ENCODE measurements around the gene SH3YL1. TPM values are rescaled to one million over a fixed set of nuclear protein-coding genes. Genes with fewer than 3 reads are reported as not detected.
A peak's percentile ranks its signal among the peaks of the same experiment; 100 is the strongest.

The SH3YL1 gene
- polyA plus RNA-seq, 1 of the 3 experiments (the other 2 are of a cell fraction): 22.7 TPM

- Histone ChIP-seq H3K79me2 (ENCODE audit: insufficient read depth) (no peaks in the 10 kb centered on the region), H3K4me1 (ENCODE audit: control insufficient read depth in 1 of 2, insufficient read depth in 2 of 2, low read depth in 1 of 2, low read length in 1 of 2) (no peaks in the 10 kb centered on the region; a peak in 1 of 4 replicates), H3K9me3 (no peaks in the 10 kb centered on the region), H3K27me3 (ENCODE audit: insufficient read depth) (no peaks in the 10 kb centered on the region), H3K4me3 (ENCODE audit: low read depth in 2 of 2, low read length in 1 of 2) (no peak overlapping the region), H2AFZ (ENCODE audit: low read depth) (no peak overlapping the region), H3K4me2 (no peak overlapping the region), H3F3A (replicated peaks; ENCODE audit: insufficient read depth) (no peaks in the 10 kb centered on the region), H3K27ac (ENCODE audit: low read depth in 2 of 2, low read length in 1 of 2) (no peak overlapping the region), H3K36me3 (replicated peaks in 1 of 2; ENCODE audit: control insufficient read depth in 1 of 2, insufficient read depth in 2 of 2, low read length in 1 of 2) (peaks cover 9 to 12% of the 10 kb centered on the region in 2 experiments), H3K9ac (no peak overlapping the region), H4K20me1 (ENCODE audit: insufficient read depth) (no peaks in the 10 kb centered on the region), H3K9me2 (no peaks in the 10 kb centered on the region)
- ChIA-PET POLR2A (no interaction called here), CTCF (interaction anchor here (1.0 kb wide), 1 partner anchor 20 kb away, joined by 3 read pairs; no protein-coding TSS in a partner anchor)
- 67% methylated on average over 40 of the region's 43 CpGs for WGBS (ENCODE audit: low lambda C conversion rate)
- TF ChIP-seq RXRA (IDR thresholded peaks at IDR 0.05; ENCODE audit: borderline replicate concordance, low read depth) (no peak), NRF1 (IDR thresholded peaks at IDR 0.05; ENCODE audit: low read depth, low read length) (no peak), MAX (IDR thresholded peaks at IDR 0.05; ENCODE audit: low read depth) (no peak), REST (IDR thresholded peaks at IDR 0.05; ENCODE audit: low read depth, low read length) (no peak), GATA2 (CRISPR knock-in tag; IDR thresholded peaks at IDR 0.05) (no peak), ELF1 (IDR thresholded peaks at IDR 0.05) (no peak), FOXM1 (IDR thresholded peaks at IDR 0.05; ENCODE audit: low read depth) (no peak), FOSL2 (IDR thresholded peaks at IDR 0.05; ENCODE audit: borderline replicate concordance, low read depth) (no peak), POLR2AphosphoS5 (IDR thresholded peaks at IDR 0.05; ENCODE audit: low read depth, low read length) (no peak), SMC3 (IDR thresholded peaks at IDR 0.05; ENCODE audit: low read depth, low read length) (no peak)
- DNase-seq: peak; percentile 50
Observed at GRCh38 chr2:213932-214693, 49.7 kb downstream of the SH3YL1 start.

- 19% methylated on average over 5 of the region's 5 CpGs for WGBS (ENCODE audit: low lambda C conversion rate)
- Histone ChIP-seq H3K9me2 (no peaks in the 10 kb centered on the region), H3K79me2 (ENCODE audit: insufficient read depth) (no peaks in the 10 kb centered on the region), H4K20me1 (ENCODE audit: insufficient read depth) (no peaks in the 10 kb centered on the region), H3K27me3 (ENCODE audit: insufficient read depth) (no peaks in the 10 kb centered on the region), H3K4me2 (no peak overlapping the region), H3K36me3 (replicated peaks in 1 of 2; ENCODE audit: control insufficient read depth in 1 of 2, insufficient read depth in 2 of 2, low read length in 1 of 2) (no peaks in the 10 kb centered on the region), H3K27ac (ENCODE audit: low read depth in 2 of 2, low read length in 1 of 2) (no peak overlapping the region), H3K9me3 (no peaks in the 10 kb centered on the region), H3K4me1 (ENCODE audit: control insufficient read depth in 1 of 2, insufficient read depth in 2 of 2, low read depth in 1 of 2, low read length in 1 of 2) (no peaks in the 10 kb centered on the region; a peak in 1 of 4 replicates), H3K4me3 (ENCODE audit: low read depth in 2 of 2, low read length in 1 of 2) (no peak overlapping the region), H3K9ac (no peak overlapping the region), H2AFZ (ENCODE audit: low read depth) (no peak overlapping the region), H3F3A (replicated peaks; ENCODE audit: insufficient read depth) (no peaks in the 10 kb centered on the region)
- DNase-seq: no peak
- ChIA-PET CTCF (interaction anchor here (1.7 kb wide), 1 partner anchor 17 kb away, joined by 3 read pairs; no protein-coding TSS in a partner anchor), POLR2A (no interaction called here)
- no peak for TF ChIP-seq GATA2 (CRISPR knock-in tag; IDR thresholded peaks at IDR 0.05)
- no peak for TF ChIP-seq RAD21 (IDR thresholded peaks at IDR 0.05; ENCODE audit: low read length)
- TF ChIP-seq RFX5 (IDR thresholded peaks at IDR 0.05; ENCODE audit: low read length): no peak
- TF ChIP-seq PBX3 (IDR thresholded peaks at IDR 0.05): no peak
- no peak for TF ChIP-seq FOXM1 (IDR thresholded peaks at IDR 0.05; ENCODE audit: low read depth)
- no peak for TF ChIP-seq YY1 (IDR thresholded peaks at IDR 0.05; ENCODE audit: low read depth)
- no peak for TF ChIP-seq REST (IDR thresholded peaks at IDR 0.05; ENCODE audit: low read depth, low read length)
- no peak for TF ChIP-seq CTCF (IDR thresholded peaks at IDR 0.05)
- TF ChIP-seq ELF1 (IDR thresholded peaks at IDR 0.05): no peak
Observed at GRCh38 chr2:211486-212184, 52.2 kb downstream of the SH3YL1 start.

Data from SK-N-SH (cell line).